ENCODE measurements around the gene PPY.

- TF ChIP-seq CTCF (IDR thresholded peaks at IDR 0.05) (no peak), EZH2 (IDR thresholded peaks at IDR 0.05; ENCODE audit: borderline replicate concordance, insufficient read depth, low read depth, low read length, poor library complexity, severe bottlenecking) (no peak)
Observed at GRCh38 chr17:43942051-43942685, at the start of gene PPY.

Data from B cell (primary cell).